Endothelial cell of umbilical vein (primary cell): Measurements from ENCODE around the gene RIMBP2. TPM values are rescaled to one million over a fixed set of nuclear protein-coding genes. Genes with fewer than 3 reads are reported as not detected.

ENCODE experiments used
- BruUV-seq: library from RNA; stranded (reverse); fragments of 400-500 nt; replicated peaks from 2 replicates; lab custom pipeline; 2021; lab: Mats Ljungman, UMichigan
- CTCF ChIA-PET: fragments of 300-600, 350-600 bp; sonication (Branson Sonifier 250); formaldehyde crosslinking; loops from one replicate; lab custom pipeline; 2021; ENCODE audit warnings: antibody characterized with exemption, inconsistent platforms; lab: Charles Lee
- POLR2A ChIA-PET: fragments of 300-600, 350-600 bp; sonication (Branson Sonifier 250); formaldehyde crosslinking; loops from one replicate; lab custom pipeline; 2021; ENCODE audit warnings: antibody characterized with exemption, inconsistent platforms; lab: Charles Lee
- DNase-seq: peaks from one replicate; pipeline ENCODE4 v3.0.0-alpha.2; 2011; ENCODE audit warnings: low read depth, low spot score
- FAIRE-seq: peaks from 2 replicates; lab custom pipeline; 2011; peaks lifted over from hg19 to GRCh38; lab: Jason Lieb, UNC
- H2AFZ ChIP-seq: 2 replicates; pipeline ENCODE4 v1.6.0; 2012; ENCODE audit warnings: low read depth, low read length, control low read depth, inconsistent platforms
- H3K27ac ChIP-seq: 2 replicates; pipeline ENCODE4 v1.5.1; 2011; ENCODE audit warnings: low read depth, mild to moderate bottlenecking, control low read depth, low read length, moderate library complexity; ENCODE audit not compliant: insufficient read depth
- H3K27me3 ChIP-seq, 2 experiments: 2 replicates each; pipeline versions ENCODE4 v1.6.0 to v1.6.1; 2011; ENCODE audit warnings: low read length in 2 of 2, mixed read lengths in 1 of 2; ENCODE audit not compliant: control insufficient read depth in 2 of 2, insufficient read depth in 2 of 2
- H3K36me3 ChIP-seq, 2 experiments: 2 replicates in 1 of 2; 3 replicates in 1 of 2; pipeline ENCODE4 v1.5.1; 2011; ENCODE audit warnings: low read length in 2 of 2, mild to moderate bottlenecking in 1 of 2, moderate library complexity in 1 of 2; ENCODE audit not compliant: control insufficient read depth in 2 of 2, insufficient read depth in 2 of 2; ENCODE audit errors: extremely low read depth in 1 of 2
- H3K4me1 ChIP-seq: 3 replicates; pipeline ENCODE4 v1.5.1; 2011; ENCODE audit warnings: mild to moderate bottlenecking, low read length; ENCODE audit not compliant: control insufficient read depth, insufficient read depth; ENCODE audit errors: extremely low read depth
- H3K4me2 ChIP-seq: 2 replicates; pipeline ENCODE4 v1.6.1; 2011; ENCODE audit warnings: low read length, control low read depth, mixed read lengths; ENCODE audit not compliant: insufficient read depth
- H3K4me3 ChIP-seq, 3 experiments: fragments of 200-600 bp in 1 of 3; sonication (generic), shearing (Covaris generic) in 1 of 3; replicated peaks in 1 of 3; 2 replicates each; pipeline ENCODE4 v1.5.1; 2011 to 2016; ENCODE audit warnings: control low read depth in 3 of 3, low read length in 3 of 3, mild to moderate bottlenecking in 2 of 3, inconsistent platforms in 1 of 3, low read depth in 1 of 3, moderate library complexity in 1 of 3; ENCODE audit not compliant: insufficient read depth in 1 of 3
- H3K79me2 ChIP-seq: 2 replicates; pipeline ENCODE4 v1.6.0; 2012; ENCODE audit warnings: low read length, inconsistent platforms; ENCODE audit not compliant: control insufficient read depth, insufficient read depth
- H3K9ac ChIP-seq: replicated peaks from 2 replicates; pipeline ENCODE3; 2011; ENCODE audit warnings: low read length, control low read depth; ENCODE audit not compliant: insufficient read depth; ENCODE audit errors: extremely low read depth
- H3K9me1 ChIP-seq: replicated peaks from 3 replicates; pipeline ENCODE4 v1.6.0; 2011; ENCODE audit warnings: mild to moderate bottlenecking, low read length; ENCODE audit not compliant: control insufficient read depth, insufficient read depth; ENCODE audit errors: extremely low read depth
- H3K9me3 ChIP-seq: replicated peaks from 2 replicates; pipeline ENCODE4 v1.5.1; 2012; ENCODE audit warnings: low read length, inconsistent platforms; ENCODE audit not compliant: control insufficient read depth, insufficient read depth
- H4K20me1 ChIP-seq: replicated peaks from 2 replicates; pipeline ENCODE3; 2011; ENCODE audit warnings: mild to moderate bottlenecking, low read length; ENCODE audit not compliant: control insufficient read depth, insufficient read depth; ENCODE audit errors: extremely low read depth
- CTCF ChIP-seq, 2 donors: IDR thresholded peaks; 1 replicate in 1 of 2; 2 replicates in 1 of 2; pipeline ENCODE4 v1.5.1; 2011; ENCODE audit warnings: low read length in 2 of 2, mild to moderate bottlenecking in 2 of 2, moderate library complexity in 2 of 2, control low read depth in 1 of 2, inconsistent platforms in 1 of 2, low read depth in 1 of 2; ENCODE audit not compliant: insufficient read depth in 1 of 2; ENCODE audit errors: extremely low read depth in 1 of 2
- EZH2 ChIP-seq: IDR thresholded peaks from 2 replicates; pipeline ENCODE4 v1.6.1; 2012; ENCODE audit warnings: borderline replicate concordance, low read depth, mild to moderate bottlenecking, moderate library complexity, low read length, inconsistent platforms; ENCODE audit not compliant: severe bottlenecking
- FOS ChIP-seq: IDR thresholded peaks from 2 replicates; pipeline ENCODE4 v1.6.1; 2011; ENCODE audit warnings: mild to moderate bottlenecking, low read length, moderate library complexity, borderline replicate concordance; ENCODE audit not compliant: insufficient read depth
- GATA2 ChIP-seq: IDR thresholded peaks from 2 replicates; pipeline ENCODE4 v1.7.0; 2011; ENCODE audit warnings: low read depth, mild to moderate bottlenecking, moderate library complexity, mixed read lengths, low read length; ENCODE audit not compliant: insufficient read length, insufficient read depth
- JUN ChIP-seq: IDR thresholded peaks from 2 replicates; pipeline ENCODE4 v1.6.1; 2011; ENCODE audit warnings: borderline replicate concordance, low read depth; ENCODE audit not compliant: insufficient read length, insufficient read depth
- MYC ChIP-seq: IDR thresholded peaks from one replicate; pipeline ENCODE4 v1.6.1; 2011; ENCODE audit warnings: mild to moderate bottlenecking, low read depth, low read length
- POLR2A ChIP-seq: IDR thresholded peaks from 2 replicates; pipeline ENCODE4 v1.6.1; 2012; ENCODE audit warnings: low read depth, mild to moderate bottlenecking, control low read depth, low read length
- POLR2AphosphoS5 ChIP-seq: IDR thresholded peaks from 2 replicates; pipeline ENCODE4 v1.6.1; 2012; ENCODE audit warnings: low read depth, mild to moderate bottlenecking, control low read depth, low read length, moderate library complexity; ENCODE audit not compliant: insufficient read depth
- dilution Hi-C: fragments of 300-500 bp; cut with MboI; formaldehyde crosslinking; loops from one replicate; pipeline ENCODE4 v1.15.0; 2019; ENCODE audit warnings: low sequenced_read_pairs; ENCODE audit not compliant: extremely low pct_ligation_motif_present
- intact Hi-C: fragments of 100-400 bp; cut with micrococcal nuclease; formaldehyde crosslinking; loops from one replicate; pipeline ENCODE4 v1.10.0; 2022
- polyA plus RNA-seq, 4 experiments: library from polyadenylated mRNA; depleted of rRNA in 3 of 4; stranded (reverse) in 3 of 4; unstranded in 1 of 4; fragments of >200 nt; gene quantifications; 2 replicates each; pipeline versions ENCODE4 v1.2.1 to v1.2.3, GENCODE V29; 2011 to 2012; ENCODE audit warnings: missing spikeins in 1 of 4
- total RNA-seq: library from RNA; stranded (reverse); gene quantifications from 2 replicates; pipeline ENCODE4 v1.2.3, GENCODE V29; 2021
- TF ChIP-seq, protein P1 (sequence below): IDR thresholded peaks from 2 replicates; pipeline ENCODE4 v1.6.1; 2011; ENCODE audit not compliant: insufficient read depth, insufficient read length

Gene RIMBP2
- total and polyA plus RNA-seq, 2 donors (not counting 3 experiments of a cell fraction or from before 2014, with no cell fraction given), result 0.04 TPM; not detected in 1

- TF ChIP-seq EZH2, result no peak
- no peak for TF ChIP-seq GATA2
- TF ChIP-seq JUN, result no peak
- TF ChIP-seq POLR2AphosphoS5, result no peak
- TF ChIP-seq, protein P1, sequence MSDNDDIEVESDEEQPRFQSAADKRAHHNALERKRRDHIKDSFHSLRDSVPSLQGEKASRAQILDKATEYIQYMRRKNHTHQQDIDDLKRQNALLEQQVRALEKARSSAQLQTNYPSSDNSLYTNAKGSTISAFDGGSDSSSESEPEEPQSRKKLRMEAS, result no peak
- TF ChIP-seq CTCF (IDR thresholded peaks at IDR 0.05; ENCODE audit: extremely low read depth in 1 of 2, insufficient read depth in 1 of 2, low read depth in 1 of 2, low read length in 2 of 2), result no peak
- no peak for TF ChIP-seq MYC
- TF ChIP-seq FOS, result no peak
- TF ChIP-seq POLR2A, result no peak
- Histone ChIP-seq H3K4me2 (no peak overlapping the region), H2AFZ (no peak overlapping the region), H3K36me3 (no peaks in the 10 kb centered on the region), H3K4me3 (no peak overlapping the region), H3K79me2 (no peaks in the 10 kb centered on the region), H3K27me3 (no peaks in the 10 kb centered on the region), H3K9me3 (peaks cover 6% of the 10 kb centered on the region), H3K27ac (no peak overlapping the region), H3K9me1 (no peaks in the 10 kb centered on the region), H4K20me1 (no peaks in the 10 kb centered on the region), H3K9ac (no peak overlapping the region), H3K4me1 (no peaks in the 10 kb centered on the region)
- ChIA-PET CTCF (no interaction called here), POLR2A (no interaction called here)
- no peak for DNase-seq
- no TSS peak for BruUV-seq
- intact Hi-C loops (no loop called here), dilution Hi-C loops (no loop called here)
- FAIRE-seq, result no peak
Observed at GRCh38 chr12:130496516-130497120, 219.5 kb downstream of the RIMBP2 start.
